Gastroesophageal sphincter (tissue), 3 donors: Measurements from ENCODE around the gene INO80.

ENCODE experiments used
- CTCF ChIP-seq, 4 experiments: fragments of 200-600 bp in 2 of 4; fragments of 450-650 bp in 2 of 4; sonication (generic) in 1 of 4; IDR thresholded peaks; one replicate each; pipeline ENCODE4 v1.5.1; 2017 to 2019; ENCODE audit warnings: antibody characterized with exemption in 4 of 4, mild to moderate bottlenecking in 2 of 4, moderate library complexity in 2 of 4
- EP300 ChIP-seq: sonication (generic); formaldehyde crosslinking; IDR thresholded peaks from one replicate; pipeline ENCODE4 v1.6.1; 2017; ENCODE audit warnings: antibody characterized with exemption, mild to moderate bottlenecking
- POLR2A ChIP-seq, 2 donors: fragments of 450-650 bp; IDR thresholded peaks; one replicate each; pipeline ENCODE4 v1.6.1; 2017; ENCODE audit warnings: antibody characterized with exemption in 2 of 2, mild to moderate bottlenecking in 2 of 2, moderate library complexity in 1 of 2

GRCh38 chr15:40976819-40977218 lies 139.3 kb downstream of the INO80 start:
- no peak for TF ChIP-seq POLR2A (IDR thresholded peaks at IDR 0.05)
- TF ChIP-seq CTCF (IDR thresholded peaks at IDR 0.05) = no peak
- no peak for TF ChIP-seq EP300
